ENCODE data around the gene BEX3.
A peak's percentile ranks its signal among the peaks of the same experiment; 100 is the strongest.

Gene BEX3

GRCh38 chrX:103347682-103348397 lies 28.5 kb upstream of the BEX3 start:
- no peak for TF ChIP-seq CTCF (IDR thresholded peaks at IDR 0.05; ENCODE audit: low read length)
- TF ChIP-seq EZH2 (IDR thresholded peaks at IDR 0.05; ENCODE audit: borderline replicate concordance, low read length): no peak
- Histone ChIP-seq H3K9ac (ENCODE audit: low read length) (no peak overlapping the region), H4K20me1 (ENCODE audit: insufficient read depth, low read length) (no peaks in the 10 kb centered on the region), H3F3A (ENCODE audit: insufficient read depth, low read length) (no peaks in the 10 kb centered on the region), H3K9me3 (ENCODE audit: low read length) (no peaks in the 10 kb centered on the region), H3K36me3 (ENCODE audit: insufficient read depth, low read length) (no peaks in the 10 kb centered on the region), H3K4me2 (ENCODE audit: low read length) (no peak overlapping the region), H3K79me2 (ENCODE audit: insufficient read depth, low read length) (no peaks in the 10 kb centered on the region), H2AFZ (ENCODE audit: low read length) (no peak overlapping the region), H3K27me3 (ENCODE audit: insufficient read depth, low read length) (no peaks in the 10 kb centered on the region), H3K4me1 (ENCODE audit: insufficient read depth, low read length, severe bottlenecking) (no peaks in the 10 kb centered on the region), H3K9me2 (ENCODE audit: low read depth, low read length) (no peaks in the 10 kb centered on the region), H3K4me3 (ENCODE audit: low read depth, low read length, poor library complexity, severe bottlenecking) (no peak overlapping the region), H3K27ac (ENCODE audit: low read depth, low read length, poor library complexity, severe bottlenecking) (no peak overlapping the region)

GRCh38 chrX:103356130-103356798 lies 20.1 kb upstream of the BEX3 start, which contains the start of gene TCEAL9:
TSS of gene TCEAL9 (plus strand) at chrX:103356506. CDS start at chrX:103357685, 1,179 bp downstream.
- Histone ChIP-seq H3F3A (ENCODE audit: insufficient read depth, low read length) (no peaks in the 10 kb centered on the region), H3K9me3 (ENCODE audit: low read length) (no peaks in the 10 kb centered on the region), H3K9me2 (ENCODE audit: low read depth, low read length) (no peaks in the 10 kb centered on the region), H2AFZ (ENCODE audit: low read length) (no peak within 1 kb of the TSS), H3K9ac (ENCODE audit: low read length) (no peak within 1 kb of the TSS), H3K4me3 (ENCODE audit: low read depth, low read length, poor library complexity, severe bottlenecking) (peak within 1 kb of the TSS; percentile 33), H3K27ac (ENCODE audit: low read depth, low read length, poor library complexity, severe bottlenecking) (no peak within 1 kb of the TSS), H3K4me1 (ENCODE audit: insufficient read depth, low read length, severe bottlenecking) (no peaks in the 10 kb centered on the region), H3K4me2 (ENCODE audit: low read length) (peak within 1 kb of the TSS; percentile 36; the same call in 1 of the 2 replicates), H3K79me2 (ENCODE audit: insufficient read depth, low read length) (no peaks in the 10 kb centered on the region), H3K27me3 (ENCODE audit: insufficient read depth, low read length) (no peaks in the 10 kb centered on the region), H4K20me1 (ENCODE audit: insufficient read depth, low read length) (no peaks in the 10 kb centered on the region), H3K36me3 (ENCODE audit: insufficient read depth, low read length) (no peaks in the 10 kb centered on the region)
- TF ChIP-seq CTCF (IDR thresholded peaks at IDR 0.05; ENCODE audit: low read length): no peak
- no peak for TF ChIP-seq EZH2 (IDR thresholded peaks at IDR 0.05; ENCODE audit: borderline replicate concordance, low read length)

- Histone ChIP-seq H3K27ac (ENCODE audit: low read depth, low read length, poor library complexity, severe bottlenecking) (no peak overlapping the region), H3K4me1 (ENCODE audit: insufficient read depth, low read length, severe bottlenecking) (no peaks in the 10 kb centered on the region), H3K79me2 (ENCODE audit: insufficient read depth, low read length) (no peaks in the 10 kb centered on the region), H3K27me3 (ENCODE audit: insufficient read depth, low read length) (no peaks in the 10 kb centered on the region), H3F3A (ENCODE audit: insufficient read depth, low read length) (no peaks in the 10 kb centered on the region), H3K4me2 (ENCODE audit: low read length) (peak overlapping the region; percentile 36; the same call in 1 of the 2 replicates), H3K9me2 (ENCODE audit: low read depth, low read length) (no peaks in the 10 kb centered on the region), H3K9ac (ENCODE audit: low read length) (no peak overlapping the region), H3K9me3 (ENCODE audit: low read length) (no peaks in the 10 kb centered on the region), H3K36me3 (ENCODE audit: insufficient read depth, low read length) (no peaks in the 10 kb centered on the region), H3K4me3 (ENCODE audit: low read depth, low read length, poor library complexity, severe bottlenecking) (peak overlapping the region; percentile 33), H4K20me1 (ENCODE audit: insufficient read depth, low read length) (no peaks in the 10 kb centered on the region), H2AFZ (ENCODE audit: low read length) (no peak overlapping the region)
- TF ChIP-seq CTCF (IDR thresholded peaks at IDR 0.05; ENCODE audit: low read length): no peak
Observed at GRCh38 chrX:103356858-103357257, 19.5 kb upstream of the BEX3 start.
